Embryonic facial prominence (tissue), 1 donor: Measurements from ENCODE around the gene PAK6.

ENCODE experiments used
- DNase-seq: peaks from one replicate; pipeline ENCODE4 v3.0.0-alpha.2; 2016; ENCODE audit errors: extremely low spot score

Gene PAK6

DNA sequence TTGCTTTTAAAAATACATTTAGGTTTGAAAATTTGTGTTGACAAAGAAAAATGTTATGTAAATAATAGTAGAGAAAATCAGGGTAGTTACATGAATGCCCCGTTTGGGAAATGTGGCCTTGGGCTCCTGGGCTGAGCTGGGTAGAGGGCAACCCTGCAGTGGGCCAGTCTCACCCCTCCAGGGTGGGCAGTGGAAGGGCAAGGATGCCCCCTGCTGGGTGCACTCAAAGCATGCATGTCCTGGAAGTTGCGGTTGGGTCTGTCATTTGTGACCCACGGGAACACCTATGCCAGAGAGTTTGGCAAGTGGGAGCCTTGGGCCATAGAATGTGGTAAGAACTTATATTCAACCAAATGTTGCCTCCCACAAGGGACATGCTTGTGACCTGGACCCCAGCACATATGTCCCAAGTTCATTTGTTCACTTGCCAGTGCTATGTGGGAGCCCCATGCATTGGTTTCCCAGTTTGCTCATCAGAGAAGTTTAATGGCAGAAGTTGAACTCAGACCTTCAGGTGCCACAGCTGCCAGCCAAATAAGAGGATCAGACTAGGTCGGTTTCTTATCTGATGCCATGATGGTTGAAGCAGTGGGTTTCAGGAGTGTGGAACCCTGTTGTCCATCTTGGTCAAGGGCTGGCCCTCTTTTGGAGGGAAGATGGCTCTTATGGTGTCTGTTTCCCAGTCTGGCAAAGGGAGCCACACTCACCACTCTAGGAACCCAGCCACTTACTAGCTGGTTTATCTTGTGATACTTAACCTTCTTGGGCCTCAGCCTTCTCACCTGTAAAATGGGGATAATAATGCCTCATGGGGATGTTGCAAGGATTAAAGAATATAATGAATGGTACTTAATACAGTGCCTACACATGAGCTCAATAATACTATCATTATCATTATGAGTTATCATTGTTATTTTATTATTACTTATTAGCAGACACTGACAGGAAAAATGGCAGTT, 71.4 kb downstream of the PAK6 start:
- DNase-seq = no peak

GRCh38 chr15:40310993-40311392, 72.1 kb downstream of the PAK6 start:
- DNase-seq = no peak

DNA sequence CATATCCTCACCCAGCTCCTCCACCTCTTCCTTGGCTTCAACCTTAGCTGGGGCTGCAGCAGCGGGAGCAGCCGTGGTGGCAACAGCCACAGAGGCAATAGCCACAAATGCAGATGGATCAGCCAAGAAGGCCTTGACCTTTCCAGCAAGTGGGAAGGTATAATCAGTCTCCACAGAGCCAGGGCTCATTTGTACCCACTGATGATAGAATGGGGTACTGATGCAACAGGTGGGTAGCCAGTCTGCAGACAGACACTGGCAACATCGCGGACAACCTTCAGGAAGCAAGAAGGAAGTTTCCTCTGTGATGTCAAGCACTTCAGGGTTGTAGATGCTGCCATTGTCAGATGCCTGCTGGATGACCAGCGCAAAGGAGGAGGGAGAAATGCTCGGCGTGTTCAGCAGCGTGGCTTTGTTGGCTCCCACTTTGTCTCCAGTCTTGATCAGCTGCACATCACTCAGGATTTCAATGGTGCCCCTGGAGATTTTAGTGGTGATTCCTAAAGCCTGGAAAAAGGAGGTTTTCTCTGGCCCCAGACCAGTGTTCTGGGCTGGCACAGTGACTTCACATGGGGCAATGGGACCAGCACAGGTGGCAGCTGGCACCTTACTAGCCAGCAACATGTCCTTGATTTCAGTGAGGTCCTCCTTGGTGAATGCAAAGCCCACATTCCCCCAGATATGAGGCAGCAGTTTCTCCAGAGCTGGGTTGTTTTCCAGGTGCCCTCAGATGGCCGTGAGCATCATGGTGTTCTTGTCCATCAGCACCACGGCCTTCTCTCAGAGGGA, 73.7 kb downstream of the PAK6 start:
- DNase-seq = no peak

DNA sequence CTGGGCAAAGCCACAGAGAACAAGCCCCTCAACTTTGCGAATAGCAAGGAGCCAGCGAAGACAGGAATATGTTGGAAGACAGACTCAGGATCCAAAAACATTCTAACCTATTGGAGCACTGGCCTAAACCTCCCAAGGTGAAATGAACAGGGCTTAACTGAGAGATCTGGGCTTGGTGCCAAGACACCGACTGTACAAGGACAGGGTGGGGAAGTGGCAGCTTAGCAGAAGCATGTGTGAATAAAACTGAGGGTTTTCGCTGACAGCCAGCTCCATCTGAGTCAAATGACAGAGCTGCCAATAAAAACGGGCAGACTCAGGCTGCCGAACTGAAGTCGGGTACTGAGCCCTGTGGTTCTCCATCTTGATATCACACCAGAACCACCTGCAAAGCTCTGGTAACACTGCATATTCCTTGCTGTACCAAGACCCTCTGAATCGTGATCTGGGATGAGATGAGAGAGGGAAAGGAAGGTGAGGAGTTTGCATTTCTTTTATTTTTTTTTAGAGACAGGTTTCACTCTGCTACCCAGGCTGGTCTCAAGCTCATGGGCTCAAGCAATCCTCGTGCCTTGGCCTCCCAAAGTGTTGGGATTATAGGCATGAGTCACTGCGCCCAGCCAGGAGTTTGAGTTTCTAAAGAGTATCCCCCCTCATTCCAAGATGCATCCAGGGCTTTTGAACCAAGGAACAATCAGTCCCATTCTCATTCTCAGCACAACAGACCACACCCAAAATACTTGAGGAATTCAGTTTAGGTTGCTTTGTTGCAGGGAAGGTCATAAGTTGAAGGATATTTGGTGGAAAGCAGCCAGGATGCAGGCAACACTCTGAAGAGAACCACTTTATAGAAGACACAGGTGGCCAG, 74.9 kb downstream of the PAK6 start:
- no peak for DNase-seq

DNA sequence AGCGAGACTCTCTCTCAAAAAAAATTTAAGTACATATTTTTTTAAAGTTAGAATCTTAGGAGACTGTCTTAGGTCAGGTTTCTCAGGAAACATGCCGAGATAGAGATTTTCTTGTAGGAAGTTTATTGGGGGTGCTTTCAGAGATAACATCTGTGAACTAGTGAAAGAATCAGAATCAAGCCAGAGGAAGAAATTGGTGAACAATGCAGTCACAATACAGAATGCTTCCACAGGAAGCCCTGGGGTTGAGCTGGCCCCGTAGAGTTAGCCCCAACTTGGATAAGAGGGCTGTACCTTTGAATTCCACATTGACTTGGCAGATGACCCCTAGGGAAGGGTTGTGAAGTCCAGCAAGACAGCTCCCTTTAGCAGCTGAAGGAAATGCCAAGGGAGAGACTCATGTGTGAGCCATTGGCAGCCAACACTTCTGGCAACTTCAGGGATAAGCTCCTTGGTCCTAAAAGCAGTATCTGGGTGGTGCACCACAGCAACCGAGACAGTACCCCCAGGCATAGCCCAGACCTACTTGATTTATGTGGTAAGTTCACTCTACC, 75.9 kb downstream of the PAK6 start:
- DNase-seq = no peak

DNA sequence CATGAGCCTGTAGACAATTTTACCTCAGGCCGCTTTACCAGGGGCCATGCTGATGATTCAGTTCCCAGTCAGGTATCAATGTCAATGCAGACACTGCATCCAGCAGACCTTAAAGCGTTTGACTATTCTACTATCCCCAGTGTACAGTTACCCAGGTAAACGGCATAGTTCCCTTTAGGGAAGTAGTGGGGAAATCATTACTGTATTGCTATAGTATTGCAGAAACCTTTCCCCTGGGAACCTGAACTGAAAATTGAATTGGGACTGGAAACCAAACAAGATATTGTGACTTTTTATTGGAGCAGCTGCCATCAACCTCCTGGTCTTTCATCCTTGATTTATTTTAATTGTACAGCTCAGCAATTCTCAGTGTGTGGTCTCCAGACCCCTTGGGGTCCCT, 78.1 kb downstream of the PAK6 start:
- no peak for DNase-seq

DNA sequence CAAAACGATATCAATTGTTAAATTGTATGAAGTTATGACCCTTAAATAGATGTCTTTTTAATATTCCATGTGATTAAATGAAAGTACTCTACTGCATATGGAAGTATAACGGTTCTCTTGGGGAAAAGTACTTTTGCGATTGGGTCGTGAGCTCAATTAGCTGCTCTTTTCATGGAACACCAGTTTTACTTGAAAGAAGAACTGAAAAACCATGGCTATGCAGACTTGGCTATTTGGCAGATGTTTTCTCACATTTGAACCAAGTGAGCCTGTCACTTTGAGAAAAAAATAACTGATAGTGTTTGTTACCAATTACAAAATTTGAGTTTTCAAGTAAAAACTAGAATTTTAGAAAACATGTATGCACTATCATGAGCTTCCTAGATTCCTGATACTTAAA, 78.7 kb downstream of the PAK6 start:
- no peak for DNase-seq

- no peak for DNase-seq
Observed at GRCh38 chr15:40320409-40320808, 81.5 kb downstream of the PAK6 start.

- DNase-seq = peak; percentile 59
Observed at GRCh38 chr15:40320931-40321371, 82.1 kb downstream of the PAK6 start.

GRCh38 chr15:40322531-40323238, 83.8 kb downstream of the PAK6 start:
- no peak for DNase-seq

GRCh38 chr15:40323239-40323952, 84.5 kb downstream of the PAK6 start, which contains the start of gene INAFM2:
Gene INAFM2, plus strand, starts transcription at chr15:40323692. Its CDS starts 364 bp downstream, at chr15:40324056.
- peak; percentile 93 for DNase-seq

DNA sequence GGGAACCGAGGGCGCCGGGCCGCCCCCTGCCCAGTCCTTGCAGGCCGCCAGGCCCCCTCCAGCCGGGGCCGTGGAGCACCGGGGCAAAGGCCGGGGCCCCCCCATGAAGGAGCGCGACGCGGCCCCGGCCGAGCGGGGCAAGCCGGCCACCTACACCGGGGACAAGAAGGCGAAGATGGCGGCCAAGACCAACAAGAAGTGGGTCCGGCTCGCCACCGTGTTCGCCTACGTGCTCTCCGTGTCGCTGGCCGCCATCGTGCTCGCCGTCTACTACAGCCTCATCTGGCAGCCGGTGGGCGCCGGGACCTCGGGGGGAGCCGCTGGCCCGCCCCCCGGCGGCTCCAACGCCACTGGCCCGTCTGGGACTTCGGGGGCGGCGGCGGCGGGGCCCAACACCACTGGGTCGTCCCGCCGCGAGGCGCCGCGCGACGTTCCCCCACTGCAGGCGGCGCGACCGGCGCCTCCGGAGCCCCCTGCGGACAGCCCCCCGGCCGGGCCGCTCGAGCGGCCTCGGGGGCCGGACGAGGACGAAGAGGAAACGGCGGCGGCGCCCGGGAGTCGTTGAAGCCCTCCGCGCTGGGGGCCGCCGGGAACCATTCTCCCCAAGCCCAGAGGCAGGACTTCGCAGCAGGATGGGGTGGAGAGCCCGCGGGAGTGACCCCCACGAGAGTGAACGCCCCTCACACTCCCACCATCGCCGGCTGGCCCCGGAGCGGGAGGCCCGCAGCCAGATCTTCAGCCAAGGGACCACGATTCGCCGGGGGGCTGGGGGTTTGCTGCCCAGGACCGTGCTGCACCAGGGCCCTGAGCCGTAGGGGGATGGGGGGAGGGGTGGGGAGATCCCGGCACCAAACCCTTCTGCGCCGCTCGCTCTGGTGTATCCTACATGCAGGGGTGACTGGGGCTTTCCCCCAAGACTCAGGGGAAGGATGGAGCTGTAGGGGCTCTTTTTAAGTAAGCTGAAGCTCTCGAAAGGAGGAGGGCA, 85.4 kb downstream of the PAK6 start:
- no peak for DNase-seq

- DNase-seq = no peak
Observed at GRCh38 chr15:40325188-40325587, 86.3 kb downstream of the PAK6 start.

GRCh38 chr15:40325700-40326099, 86.8 kb downstream of the PAK6 start:
- no peak for DNase-seq
